Activated CD4-positive, alpha-beta T cell treated with anti-CD3 and anti-CD28 coated beads, Interleukin-2, Interleukin-4, amounts not matched to agents 100 ng/mL and 50 ng/mL, durations not matched to agents 16 hours and 8 hours (primary cell): ENCODE results near the gene CIB1.

Experiments used
- DNase-seq: peaks from one replicate; pipeline ENCODE4 v3.0.0-alpha.2; 2020; ENCODE audit warnings: low spot score

The CIB1 gene

GRCh38 chr15:90214553-90215196 is 19.1 kb downstream of the CIB1 start:
- no peak for DNase-seq

DNA sequence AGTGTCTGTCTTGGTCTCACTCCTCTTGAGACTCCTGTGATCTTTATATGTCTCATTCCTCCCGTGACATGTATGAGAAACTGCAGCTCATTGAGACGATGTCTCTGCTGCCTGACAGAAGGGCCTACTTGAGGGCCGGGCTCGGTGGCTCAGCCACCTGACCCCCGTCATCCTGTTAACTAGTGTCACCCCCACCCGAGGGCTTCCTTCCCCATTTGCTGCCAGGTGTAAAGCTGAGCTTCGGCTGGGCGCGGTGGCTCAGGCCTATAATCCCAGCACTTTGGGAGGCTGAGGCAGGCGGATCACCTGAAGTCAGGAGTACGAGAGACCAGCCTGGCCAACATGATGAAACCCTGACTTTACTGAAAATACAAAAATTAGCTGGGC is 19.9 kb downstream of the CIB1 start:
- DNase-seq = no peak

DNA sequence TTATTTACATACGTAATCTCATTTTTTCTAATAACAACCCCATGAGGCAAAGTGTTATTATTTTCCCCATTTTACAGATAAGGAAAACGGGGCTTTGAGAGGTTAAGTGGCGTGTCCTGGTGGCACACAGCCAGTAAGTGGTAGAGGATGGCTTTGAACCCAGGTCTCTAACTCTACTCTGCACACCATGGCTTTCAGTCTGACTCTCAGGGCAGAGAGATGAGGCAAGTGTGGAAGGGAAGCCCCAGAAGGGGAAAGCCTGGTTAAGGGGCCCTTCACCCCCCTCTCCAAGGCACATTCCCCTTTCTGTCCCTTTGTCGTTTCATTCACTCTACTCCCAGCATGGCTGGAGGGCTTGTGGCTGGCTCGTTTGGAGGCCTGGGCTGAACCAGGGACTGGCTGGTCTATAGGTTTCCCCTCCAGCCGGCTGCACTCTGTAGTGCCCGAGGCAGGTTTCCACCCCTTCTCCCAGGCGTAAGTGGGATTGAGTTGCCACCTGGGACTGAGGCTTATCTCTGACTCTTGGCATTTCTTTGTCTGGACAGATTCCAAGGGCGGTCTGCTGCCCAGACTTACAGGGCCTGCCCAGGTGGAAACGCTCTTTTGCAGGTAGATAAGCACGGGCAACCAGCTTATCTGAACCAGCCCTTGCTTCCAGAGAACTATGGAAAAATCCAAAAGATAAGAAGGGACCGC is 20.5 kb downstream of the CIB1 start:
- DNase-seq = no peak

DNA sequence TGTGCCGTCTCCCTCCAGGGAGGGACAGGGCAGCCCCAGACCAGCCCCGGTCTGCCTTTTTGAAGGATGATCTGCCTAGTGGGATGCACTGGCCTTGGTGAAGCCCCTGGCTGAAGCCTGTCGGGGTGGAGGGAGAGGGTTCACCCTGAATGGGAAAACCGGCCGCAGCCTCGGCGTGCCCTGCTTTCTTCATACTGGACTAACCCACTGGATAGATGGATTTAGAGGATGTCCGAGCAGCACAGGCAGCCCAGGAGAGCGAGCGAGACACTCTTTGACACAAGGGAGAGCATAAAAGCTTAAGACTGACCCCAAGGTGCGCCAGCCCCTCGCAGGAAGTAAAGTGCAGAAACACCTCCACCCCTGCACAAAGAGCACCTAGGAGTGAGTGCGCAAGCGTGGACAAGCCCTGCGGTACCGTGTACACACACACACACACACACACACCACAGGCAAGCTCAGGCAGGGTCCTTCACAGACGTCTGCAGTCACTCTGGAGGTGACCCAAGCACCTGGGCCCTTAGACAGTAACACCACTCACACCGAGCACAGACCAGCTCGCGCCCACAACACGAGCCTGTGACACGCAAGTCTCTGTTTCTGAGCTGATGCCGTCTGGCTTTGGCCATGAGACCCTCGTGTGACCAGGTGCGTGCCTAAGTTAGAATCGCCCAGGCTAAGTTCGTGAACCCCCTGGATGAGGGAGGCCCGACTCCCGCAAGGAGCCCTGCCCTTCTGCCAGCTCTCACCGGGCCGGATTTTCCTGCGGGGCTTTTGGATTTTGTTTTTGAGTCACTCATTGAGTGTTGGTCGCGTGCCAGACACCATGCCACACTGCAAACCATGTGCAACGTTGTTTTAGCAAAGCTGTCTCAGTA is 21.3 kb downstream of the CIB1 start:
- DNase-seq = no peak

- no peak for DNase-seq
These were observed 22.1 kb downstream of the CIB1 start for GRCh38 chr15:90211440-90212143.

GRCh38 chr15:90211009-90211408 is 22.7 kb downstream of the CIB1 start:
- no peak for DNase-seq

GRCh38 chr15:90210593-90210992 is 23.1 kb downstream of the CIB1 start:
- DNase-seq = no peak

DNA sequence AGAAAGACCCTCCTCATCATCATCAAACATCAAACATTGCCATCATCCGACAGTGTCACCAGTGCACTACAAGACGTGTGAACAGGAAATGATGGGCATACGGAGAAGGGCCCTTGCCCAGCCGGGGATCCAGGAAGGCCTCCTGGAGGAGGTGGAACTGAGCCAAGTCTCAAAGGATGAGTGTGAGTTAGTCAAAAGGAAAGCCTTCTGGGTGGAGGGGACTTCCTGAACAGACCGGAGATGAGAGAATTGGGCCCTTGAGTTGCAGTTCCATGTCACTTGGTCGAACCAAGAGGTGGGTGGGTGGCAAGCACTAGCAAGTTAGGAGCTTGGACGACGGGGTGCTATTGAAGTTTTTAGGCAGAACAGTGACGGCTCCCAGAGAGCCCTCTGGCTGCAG is 24.1 kb downstream of the CIB1 start:
- peak; percentile 61 for DNase-seq

DNA sequence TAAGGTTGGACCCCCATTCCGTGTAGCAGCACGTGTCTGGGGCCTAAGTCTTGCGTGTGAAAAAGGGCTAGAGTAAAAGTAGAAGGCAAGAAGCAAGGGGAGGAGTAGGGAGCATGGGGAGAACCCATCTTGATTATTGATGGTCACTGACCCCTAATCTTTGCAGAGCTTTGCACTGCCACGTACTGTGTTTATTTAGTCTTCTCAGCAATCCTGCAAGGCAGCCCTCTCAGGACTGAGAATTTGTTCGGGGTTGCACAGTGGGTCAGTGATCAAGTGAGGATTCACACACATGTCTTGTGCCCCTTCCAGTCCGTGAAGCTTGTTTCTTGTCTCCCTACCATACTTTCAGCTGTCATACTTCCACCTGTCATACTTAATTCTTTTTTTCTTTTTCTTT is 25.4 kb downstream of the CIB1 start:
- DNase-seq = no peak

- DNase-seq = no peak
These were observed 26.5 kb downstream of the CIB1 start for GRCh38 chr15:90207252-90207651.

DNA sequence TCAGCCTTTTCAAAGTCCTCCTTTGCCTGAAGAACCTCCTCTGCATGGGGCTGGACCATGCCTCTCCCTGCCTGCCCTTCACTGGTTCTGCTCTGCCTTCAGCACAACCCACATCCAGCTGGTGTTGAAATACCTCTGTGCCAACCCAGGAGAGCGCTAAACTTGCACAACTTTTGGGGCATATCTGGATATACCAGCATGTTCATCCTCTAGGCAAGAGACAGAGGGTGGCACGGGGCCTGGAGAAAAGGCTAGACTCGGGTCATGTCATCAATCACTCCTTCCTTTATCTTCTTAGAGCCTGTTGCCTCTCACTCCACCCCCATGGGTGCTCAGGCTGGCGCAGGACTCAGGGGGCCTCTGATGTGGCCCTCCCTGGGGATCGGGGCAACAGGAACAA is 27.9 kb downstream of the CIB1 start:
- DNase-seq = no peak

GRCh38 chr15:90205050-90205848 is 28.5 kb downstream of the CIB1 start:
- DNase-seq = no peak

DNA sequence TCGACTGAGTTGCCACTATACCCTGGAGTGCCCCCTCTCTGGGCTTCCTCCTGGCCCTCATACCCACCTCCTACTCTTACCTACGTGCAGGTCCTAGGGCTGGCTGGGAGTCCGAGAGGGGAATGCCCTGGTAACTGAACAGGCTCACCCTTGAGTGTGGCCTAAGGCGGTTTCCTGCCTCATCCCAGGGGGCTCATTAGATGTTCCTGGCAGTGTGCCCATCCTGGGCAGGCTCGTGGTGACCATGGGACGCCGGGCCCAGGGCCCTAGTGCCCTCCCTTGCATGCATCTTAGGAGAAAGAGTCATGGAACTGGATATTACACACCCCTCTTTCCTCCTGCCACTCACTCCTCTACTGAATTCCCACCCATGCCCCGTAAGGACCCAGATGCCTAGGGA is 29.8 kb downstream of the CIB1 start:
- no peak for DNase-seq

GRCh38 chr15:90203473-90203872 is 30.3 kb downstream of the CIB1 start:
- no peak for DNase-seq

- DNase-seq = no peak
These were observed 30.8 kb downstream of the CIB1 start for GRCh38 chr15:90202929-90203328.

- DNase-seq = no peak
These were observed 31.8 kb downstream of the CIB1 start for GRCh38 chr15:90201944-90202375.

DNA sequence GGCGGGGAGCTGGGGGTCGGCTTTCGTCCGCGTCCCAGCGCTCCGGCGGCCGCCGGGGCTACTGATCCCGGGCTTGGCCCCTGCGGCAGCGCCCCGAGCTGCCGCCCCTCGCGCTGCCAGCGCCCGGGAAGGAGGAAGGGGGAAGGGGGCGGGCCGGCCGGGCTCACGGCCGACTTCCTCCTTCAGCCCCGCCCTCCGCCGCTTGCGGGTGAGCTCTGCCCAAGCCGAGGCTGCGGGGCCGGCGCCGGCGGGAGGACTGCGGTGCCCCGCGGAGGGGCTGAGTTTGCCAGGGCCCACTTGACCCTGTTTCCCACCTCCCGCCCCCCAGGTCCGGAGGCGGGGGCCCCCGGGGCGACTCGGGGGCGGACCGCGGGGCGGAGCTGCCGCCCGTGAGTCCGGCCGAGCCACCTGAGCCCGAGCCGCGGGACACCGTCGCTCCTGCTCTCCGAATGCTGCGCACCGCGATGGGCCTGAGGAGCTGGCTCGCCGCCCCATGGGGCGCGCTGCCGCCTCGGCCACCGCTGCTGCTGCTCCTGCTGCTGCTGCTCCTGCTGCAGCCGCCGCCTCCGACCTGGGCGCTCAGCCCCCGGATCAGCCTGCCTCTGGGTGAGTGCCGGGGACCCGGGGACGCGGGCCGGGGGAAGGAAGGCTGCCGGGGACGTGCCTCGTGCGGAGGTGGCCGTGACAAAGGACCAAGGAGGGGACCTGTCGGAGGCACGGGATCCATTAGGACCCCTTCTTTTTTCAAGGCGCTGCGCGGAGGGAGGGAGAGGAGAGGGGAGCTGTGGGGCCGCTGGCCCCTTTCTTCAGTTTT is 32.4 kb downstream of the CIB1 start, which contains the start of gene SEMA4B:
TSS of gene SEMA4B (plus strand) at position 201 of the 814 bp plus-strand sequence. CDS start at position 450, 249 bp downstream.
- DNase-seq = peak; percentile 60

DNA sequence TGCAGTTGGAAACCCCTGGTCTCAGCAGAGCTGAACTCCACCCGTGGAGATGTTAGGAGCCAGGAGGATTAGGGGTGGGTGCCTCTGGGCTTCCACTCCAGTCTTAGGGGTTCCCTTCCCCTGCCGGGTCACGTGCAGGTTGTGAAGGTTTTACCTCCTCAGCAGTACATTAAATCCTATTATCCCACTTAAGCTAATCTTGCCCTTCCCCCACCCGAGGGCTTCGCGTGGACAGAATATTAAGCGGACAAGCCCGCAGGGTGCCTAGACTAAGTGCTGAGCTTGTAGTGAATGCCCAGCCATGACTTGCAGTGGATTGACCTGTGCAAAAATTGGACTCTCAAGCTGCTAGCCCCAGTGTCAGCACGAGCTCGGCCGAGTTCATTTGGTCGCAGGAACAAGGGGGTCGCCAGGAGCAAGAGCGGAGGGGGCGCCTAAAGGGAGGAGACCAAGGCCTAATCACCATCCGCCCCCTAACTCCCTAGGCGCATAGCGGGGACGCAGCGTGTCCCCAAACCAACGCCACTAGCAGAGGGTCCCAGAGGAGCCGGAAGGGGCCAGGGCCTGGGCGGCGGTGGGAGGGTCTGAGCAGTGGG is 33.1 kb downstream of the CIB1 start:
- DNase-seq = no peak

GRCh38 chr15:90194655-90195054 is 39.1 kb downstream of the CIB1 start:
- DNase-seq = no peak
